Smooth muscle cell (in vitro differentiated cells): ENCODE results near the gene LASP1. TPM values are rescaled to one million over a fixed set of nuclear protein-coding genes. Genes with fewer than 3 reads are reported as not detected.

Experiments used
- DNase-seq: peaks from one replicate; lab custom pipeline; 2025; ENCODE audit not compliant: unreplicated experiment; lab: John Stamatoyannopoulos, UW
- H2AFZ ChIP-seq: fragments of 200-600 bp; sonication (generic); 2 replicates; pipeline ENCODE4 v1.6.0; 2016; ENCODE audit warnings: antibody characterized with exemption, low read depth, mild to moderate bottlenecking
- H3F3A ChIP-seq: fragments of 200-600 bp; sonication (generic); 2 replicates; pipeline ENCODE4 v1.6.0; 2017; ENCODE audit warnings: antibody characterized with exemption, low read depth
- H3K27ac ChIP-seq: fragments of 200-600 bp; sonication (generic); 2 replicates; pipeline ENCODE4 v1.5.1; 2016; ENCODE audit warnings: low read depth, mild to moderate bottlenecking
- H3K27me3 ChIP-seq: fragments of 200-600 bp; sonication (generic); 2 replicates; pipeline ENCODE4 v1.6.1; 2016; ENCODE audit warnings: low read depth, mild to moderate bottlenecking
- H3K36me3 ChIP-seq: fragments of 200-600 bp; sonication (generic); 2 replicates; pipeline ENCODE4 v1.5.1; 2016; ENCODE audit warnings: low read depth
- H3K4me1 ChIP-seq: fragments of 200-600 bp; sonication (generic); 2 replicates; pipeline ENCODE4 v1.5.1; 2016; ENCODE audit warnings: low read depth
- H3K4me2 ChIP-seq: fragments of 200-600 bp; sonication (generic); 2 replicates; pipeline ENCODE4 v1.6.0; 2016; ENCODE audit warnings: mild to moderate bottlenecking
- H3K4me3 ChIP-seq: fragments of 200-600 bp; sonication (generic); 2 replicates; pipeline ENCODE4 v1.5.1; 2016; ENCODE audit warnings: mild to moderate bottlenecking
- H3K79me2 ChIP-seq: fragments of 200-600 bp; sonication (generic); 2 replicates; pipeline ENCODE4 v1.6.0; 2016; ENCODE audit warnings: low read depth, mild to moderate bottlenecking
- H3K9ac ChIP-seq: fragments of 200-600 bp; sonication (generic); 2 replicates; pipeline ENCODE4 v1.6.0; 2016; ENCODE audit warnings: low read depth
- H3K9me3 ChIP-seq: fragments of 200-600 bp; sonication (generic); replicated peaks from 2 replicates; pipeline ENCODE4 v1.5.1; 2016; ENCODE audit warnings: low read depth
- H4K20me1 ChIP-seq: fragments of 200-600 bp; sonication (generic); 2 replicates; pipeline ENCODE4 v1.6.0; 2016; ENCODE audit warnings: low read depth
- WGBS: methylation state at CpG from one replicate; pipeline ENCODE4 v1.1.7; 2016; ENCODE audit warnings: low lambda C conversion rate; 5-methylcytosine and 5-hydroxymethylcytosine counted together
- microRNA-seq: library from miRNA; unstranded; fragments of <30 nt; microRNA quantifications from one replicate; pipeline ENCODE4, GENCODE V29; 2016; ENCODE audit warnings: borderline number of aligned reads
- polyA plus RNA-seq: library from polyadenylated mRNA; unstranded; fragments of >200 nt; fragmentation: Nextera tagmentation; extraction: Ambion mirVana; gene quantifications from 2 replicates; pipeline ENCODE4 v1.2.1, GENCODE V29; 2016
- small RNA-seq: library from RNA; depleted of rRNA; stranded (forward); fragments of <200 nt; gene quantifications from one replicate; pipeline ENCODE3, GENCODE V24; 2014
- total RNA-seq: library from RNA; depleted of rRNA; stranded (reverse); fragments of >200 nt; gene quantifications from 2 replicates; pipeline ENCODE4 v1.2.3, GENCODE V29; 2014
- TF ChIP-seq, protein P1 (sequence below): fragments of 200-600 bp; sonication (generic); IDR thresholded peaks from 2 replicates; pipeline ENCODE4 v1.5.1; 2017; ENCODE audit warnings: borderline replicate concordance, mild to moderate bottlenecking, antibody characterized with exemption; ENCODE audit not compliant: insufficient read depth, poor library complexity, severe bottlenecking

LASP1 gene
- total and polyA plus RNA-seq, 2 experiments from 2014 or later, result 130 to 133 TPM

DNA sequence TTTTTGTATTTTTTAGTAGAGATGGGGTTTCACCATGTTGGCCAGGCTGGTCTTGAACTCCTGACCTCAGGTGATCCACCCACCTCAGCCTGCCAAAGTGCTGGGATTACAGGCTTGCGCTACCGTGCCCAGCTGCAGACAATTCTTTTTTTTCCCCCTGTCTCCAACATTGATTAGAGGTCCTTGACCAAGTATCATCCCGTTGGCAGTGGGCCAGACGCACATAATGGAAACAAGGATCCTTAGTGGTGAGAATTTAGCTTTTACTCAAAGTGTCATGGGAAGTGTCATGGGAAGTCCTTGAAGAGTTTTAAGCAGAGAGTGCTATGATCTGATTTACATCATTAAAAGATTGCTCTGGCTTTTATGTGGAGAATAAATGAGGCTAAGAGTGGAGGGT is 99.4 kb downstream of the LASP1 start:
- H3K4me3 ChIP-seq, result no peak overlapping the region
- TF ChIP-seq, protein P1, sequence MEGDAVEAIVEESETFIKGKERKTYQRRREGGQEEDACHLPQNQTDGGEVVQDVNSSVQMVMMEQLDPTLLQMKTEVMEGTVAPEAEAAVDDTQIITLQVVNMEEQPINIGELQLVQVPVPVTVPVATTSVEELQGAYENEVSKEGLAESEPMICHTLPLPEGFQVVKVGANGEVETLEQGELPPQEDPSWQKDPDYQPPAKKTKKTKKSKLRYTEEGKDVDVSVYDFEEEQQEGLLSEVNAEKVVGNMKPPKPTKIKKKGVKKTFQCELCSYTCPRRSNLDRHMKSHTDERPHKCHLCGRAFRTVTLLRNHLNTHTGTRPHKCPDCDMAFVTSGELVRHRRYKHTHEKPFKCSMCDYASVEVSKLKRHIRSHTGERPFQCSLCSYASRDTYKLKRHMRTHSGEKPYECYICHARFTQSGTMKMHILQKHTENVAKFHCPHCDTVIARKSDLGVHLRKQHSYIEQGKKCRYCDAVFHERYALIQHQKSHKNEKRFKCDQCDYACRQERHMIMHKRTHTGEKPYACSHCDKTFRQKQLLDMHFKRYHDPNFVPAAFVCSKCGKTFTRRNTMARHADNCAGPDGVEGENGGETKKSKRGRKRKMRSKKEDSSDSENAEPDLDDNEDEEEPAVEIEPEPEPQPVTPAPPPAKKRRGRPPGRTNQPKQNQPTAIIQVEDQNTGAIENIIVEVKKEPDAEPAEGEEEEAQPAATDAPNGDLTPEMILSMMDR, result no peak
- no peak overlapping the region for H2AFZ ChIP-seq
- 94% methylated on average over 4 of the region's 4 CpGs for WGBS
- H3K27ac ChIP-seq, result no peak overlapping the region
- no peaks in the 10 kb centered on the region for H3K4me1 ChIP-seq
- H3K9ac ChIP-seq, result no peak overlapping the region
- no peaks in the 10 kb centered on the region for H4K20me1 ChIP-seq
- DNase-seq, result no peak
- H3K9me3 ChIP-seq, result no peaks in the 10 kb centered on the region
- no peaks in the 10 kb centered on the region for H3K79me2 ChIP-seq
- no peaks in the 10 kb centered on the region for H3K36me3 ChIP-seq
- H3F3A ChIP-seq, result no peaks in the 10 kb centered on the region
- H3K27me3 ChIP-seq, result no peaks in the 10 kb centered on the region
- H3K4me2 ChIP-seq, result no peak overlapping the region

GRCh38 chr17:38970128-38970527 is 100.3 kb downstream of the LASP1 start:
- no peak overlapping the region for H2AFZ ChIP-seq
- no peaks in the 10 kb centered on the region for H3K36me3 ChIP-seq
- no peaks in the 10 kb centered on the region for H3K79me2 ChIP-seq
- TF ChIP-seq, protein P1, result no peak
- H3K4me1 ChIP-seq, result no peaks in the 10 kb centered on the region
- no peak overlapping the region for H3K9ac ChIP-seq
- H3K4me3 ChIP-seq, result no peak overlapping the region
- no peaks in the 10 kb centered on the region for H3K27me3 ChIP-seq
- no peak overlapping the region for H3K27ac ChIP-seq
- no peaks in the 10 kb centered on the region for H4K20me1 ChIP-seq
- H3F3A ChIP-seq, result no peaks in the 10 kb centered on the region
- WGBS, result 80% methylated on average over 4 of the region's 4 CpGs
- no peak for DNase-seq
- H3K9me3 ChIP-seq, result no peaks in the 10 kb centered on the region
- no peak overlapping the region for H3K4me2 ChIP-seq

DNA sequence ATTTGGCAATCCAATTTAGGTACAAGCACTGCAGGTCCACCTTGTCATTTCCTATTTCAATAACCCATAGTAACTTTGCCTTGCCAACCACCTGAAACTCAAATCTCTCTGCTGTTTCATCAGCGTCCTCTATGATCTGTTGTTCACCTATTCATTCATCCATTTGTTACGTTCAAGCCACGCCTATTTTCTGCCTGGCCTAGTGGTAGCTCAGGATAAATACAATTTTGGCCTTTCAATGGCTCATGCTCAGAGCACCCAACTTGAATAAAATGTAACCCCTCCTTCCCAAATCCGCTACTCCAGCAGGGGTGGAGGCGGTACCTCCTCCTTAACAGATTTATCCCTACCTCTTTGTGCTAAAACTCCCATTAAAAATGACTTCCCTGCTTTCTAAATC is 100.9 kb downstream of the LASP1 start:
- WGBS, result 86% methylated on average over 5 of the region's 5 CpGs
- Histone ChIP-seq H3K4me3 (no peak overlapping the region), H3K27ac (no peak overlapping the region), H4K20me1 (no peaks in the 10 kb centered on the region), H3K79me2 (no peaks in the 10 kb centered on the region), H3F3A (no peaks in the 10 kb centered on the region), H3K27me3 (no peaks in the 10 kb centered on the region), H2AFZ (no peak overlapping the region), H3K4me2 (no peak overlapping the region), H3K9ac (no peak overlapping the region), H3K36me3 (no peaks in the 10 kb centered on the region), H3K9me3 (no peaks in the 10 kb centered on the region), H3K4me1 (no peaks in the 10 kb centered on the region)
- DNase-seq, result no peak
- TF ChIP-seq, protein P1, result no peak

Small RNA genes lying within 50 kb of the gene (microRNA-seq; reads per million reads assigned to microRNA genes)
- gene MIR4727, result not detected
- not detected for gene MIR6779

Small RNA genes lying within 50 kb of the gene (small RNA-seq; reads per million reads assigned to genes)
- gene MIR4727, result not detected
- 0.08 reads per million for gene MIR6779
- not detected for gene SNORA21
- gene SNORA21B, result not detected

Other genes starting within 250 kb of the LASP1 start
- gene EPOP, start 195.1 kb upstream of the LASP1 start, total RNA-seq, result 0.85 and 1.6 TPM in 2 replicates
- 0.24 and 0.40 TPM in 2 replicates for gene EPOP, start 195.1 kb upstream of the LASP1 start, polyA plus RNA-seq
- 11.2 and 12.4 TPM in 2 replicates for gene MLLT6, start 164.8 kb upstream of the LASP1 start, total RNA-seq
- gene MLLT6, start 164.8 kb upstream of the LASP1 start, polyA plus RNA-seq, result 4.6 and 8.1 TPM in 2 replicates
- gene CISD3, start 139.7 kb upstream of the LASP1 start, total RNA-seq, result 0.54 and 1.3 TPM in 2 replicates
- 15.1 and 18.1 TPM in 2 replicates for gene CISD3, start 139.7 kb upstream of the LASP1 start, polyA plus RNA-seq
- gene PCGF2, start 121.7 kb upstream of the LASP1 start, total RNA-seq, result 4.7 and 11.6 TPM in 2 replicates
- 6.1 and 11.2 TPM in 2 replicates for gene PCGF2, start 121.7 kb upstream of the LASP1 start, polyA plus RNA-seq
- 265 and 312 TPM in 2 replicates for gene PSMB3, start 117.3 kb upstream of the LASP1 start, total RNA-seq
- 346 and 358 TPM in 2 replicates for gene PSMB3, start 117.3 kb upstream of the LASP1 start, polyA plus RNA-seq
- gene PIP4K2B, start 70.5 kb upstream of the LASP1 start, total RNA-seq, result 31.9 and 46.5 TPM in 2 replicates
- 11.1 and 13.7 TPM in 2 replicates for gene PIP4K2B, start 70.5 kb upstream of the LASP1 start, polyA plus RNA-seq
- 9.2 and 26.0 TPM in 2 replicates for gene CWC25, start 44.7 kb upstream of the LASP1 start, total RNA-seq
- 11.0 and 17.2 TPM in 2 replicates for gene CWC25, start 44.7 kb upstream of the LASP1 start, polyA plus RNA-seq
- gene RPL23, start 16.3 kb upstream of the LASP1 start, total RNA-seq, result 1,675 and 1,715 TPM in 2 replicates
- 435 and 499 TPM in 2 replicates for gene RPL23, start 16.3 kb upstream of the LASP1 start, polyA plus RNA-seq
- gene FBXO47, start 97.3 kb downstream of the LASP1 start, total RNA-seq, result not detected in 2 replicates
- not detected in 2 replicates for gene FBXO47, start 97.3 kb downstream of the LASP1 start, polyA plus RNA-seq